ENCODE data around the gene TMEM91. TPM values are rescaled to one million over a fixed set of nuclear protein-coding genes. Genes with fewer than 3 reads are reported as not detected.

The TMEM91 gene
- total and polyA plus RNA-seq, 2 of the 13 experiments (the other 11 are each of a cell fraction or from before 2014, with no cell fraction given) = 6.3 to 10.3 TPM

- TF ChIP-seq PAXIP1 (CRISPR knock-in tag; conservative IDR thresholded peaks at IDR 0.05) (no peak), RARG (CRISPR knock-in tag; IDR thresholded peaks at IDR 0.05; ENCODE audit: low read depth) (no peak), BATF2 (CRISPR knock-in tag; IDR thresholded peaks at IDR 0.05) (no peak)
These were observed 21.3 kb upstream of the TMEM91 start (continued) for GRCh38 chr19:41355035-41355434.

GRCh38 chr19:41355802-41356201 is 20.5 kb upstream of the TMEM91 start:
- no peaks in the 10 kb centered on the region; a peak in 2 of 5 replicates for H3K27me3 ChIP-seq (ENCODE audit: control insufficient read depth in 1 of 2, insufficient read depth in 2 of 2, low read length in 2 of 2)
- intact Hi-C loops (cut with micrococcal nuclease; ENCODE audit: unreplicated experiment) = no loop called here
- no peak overlapping the region for H3K4me3 ChIP-seq (replicated peaks in 1 of 3; ENCODE audit: insufficient read depth in 1 of 3, low read depth in 2 of 3, low read length in 3 of 3)
- no peak for DNase-seq (ENCODE audit: low spot score)
- peaks cover 6% of the 10 kb centered on the region; the same call in 1 of the 2 replicates for H4K20me1 ChIP-seq (ENCODE audit: insufficient read depth, low read length)
- ATAC-seq = no peak
- H3K9ac ChIP-seq (ENCODE audit: insufficient read depth, low read depth, low read length) = no peak overlapping the region
- no peak overlapping the region for H3K4me2 ChIP-seq (ENCODE audit: low read depth, low read length)
- no peaks in the 10 kb centered on the region for H3K36me3 ChIP-seq (replicated peaks in 1 of 2; ENCODE audit: control insufficient read depth in 1 of 2, insufficient read depth in 2 of 2, low read length in 2 of 2)
- CTCF ChIA-PET (ENCODE audit: low intra/inter-chr PET ratio, low total read pairs) = no interaction called here
- H3K27ac ChIP-seq (ENCODE audit: extremely low read length, insufficient read depth, low read length) = no peak overlapping the region
- no peak for FAIRE-seq
- in situ Hi-C loops (cut with HindIII; ENCODE audit: extremely low pct_ligation_motif_present, low pct_unique_long_range_greater_than_20kb) = no loop called here
- BruUV-seq (replicated peaks) = no TSS peak
- H2AFZ ChIP-seq (ENCODE audit: low read length) = no peak overlapping the region
- peaks cover 23% of the 10 kb centered on the region for H3K79me2 ChIP-seq (ENCODE audit: insufficient read depth, low read length)
- peaks cover 13% of the 10 kb centered on the region for H3K4me1 ChIP-seq (ENCODE audit: insufficient read depth, low read length)
- POLR2A ChIA-PET = interaction anchor here (0.7 to 2.4 kb wide), 4 partner anchors 8 to 37 kb away, joined by 3 to 13 read pairs (median 5); partner anchors contain the start of gene B9D2
- 93% methylated on average over 3 of the region's 3 CpGs for WGBS (ENCODE audit: low lambda C conversion rate)
- H3K9me3 ChIP-seq (ENCODE audit: low read length) = no peaks in the 10 kb centered on the region
- TF ChIP-seq PTBP1 (IDR thresholded peaks at IDR 0.05; ENCODE audit: low read depth, low read length, poor library complexity, severe bottlenecking) (no peak), CAMTA2 (CRISPR knock-in tag; IDR thresholded peaks at IDR 0.05; ENCODE audit: borderline replicate concordance) (no peak), ZC3H4 (CRISPR knock-in tag; IDR thresholded peaks at IDR 0.05; ENCODE audit: borderline replicate concordance) (no peak), NBN (conservative IDR thresholded peaks at IDR 0.05) (no peak), MTA1 (CRISPR knock-in tag; IDR thresholded peaks at IDR 0.05; ENCODE audit: borderline replicate concordance) (no peak), ZNF138 (CRISPR knock-in tag; IDR thresholded peaks at IDR 0.05; ENCODE audit: low read depth) (no peak), TP53 (CRISPR knock-in tag; conservative IDR thresholded peaks at IDR 0.05) (no peak), GRHL1 (CRISPR knock-in tag; conservative IDR thresholded peaks at IDR 0.05) (no peak)

Data from HepG2 (cell line).